ENCODE results near the gene NBL1.

The NBL1 gene

DNA sequence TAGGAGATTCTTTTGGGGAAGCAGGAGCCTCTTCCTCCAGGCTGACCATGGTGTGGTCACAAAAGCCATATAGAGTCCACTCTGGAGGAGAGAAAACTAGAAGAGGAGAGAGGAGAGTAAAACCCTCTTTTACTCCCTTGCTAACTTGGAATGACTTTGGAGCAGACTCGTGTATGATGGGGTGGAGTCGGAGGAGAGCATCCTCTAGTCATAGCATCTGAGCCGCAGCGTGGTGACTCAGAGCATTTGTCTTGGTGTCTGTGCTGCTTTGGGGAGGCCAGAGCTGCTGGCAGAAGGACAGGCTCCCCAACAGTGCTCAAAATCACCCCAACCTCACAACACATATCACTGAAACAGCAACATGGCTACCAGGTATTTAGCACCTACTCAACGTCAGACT lies 31.7 kb downstream of the NBL1 start (continued):
- TF ChIP-seq CSDC2 (CRISPR knock-in tag; IDR thresholded peaks at IDR 0.05) (no peak), SNAI2 (CRISPR knock-in tag; IDR thresholded peaks at IDR 0.05) (no peak), ZNF565 (CRISPR knock-in tag; conservative IDR thresholded peaks at IDR 0.05; ENCODE audit: low read depth) (no peak), ZC3H10 (CRISPR knock-in tag; IDR thresholded peaks at IDR 0.05) (no peak), BACH2 (CRISPR knock-in tag; IDR thresholded peaks at IDR 0.05; ENCODE audit: borderline replicate concordance) (no peak)

DNA sequence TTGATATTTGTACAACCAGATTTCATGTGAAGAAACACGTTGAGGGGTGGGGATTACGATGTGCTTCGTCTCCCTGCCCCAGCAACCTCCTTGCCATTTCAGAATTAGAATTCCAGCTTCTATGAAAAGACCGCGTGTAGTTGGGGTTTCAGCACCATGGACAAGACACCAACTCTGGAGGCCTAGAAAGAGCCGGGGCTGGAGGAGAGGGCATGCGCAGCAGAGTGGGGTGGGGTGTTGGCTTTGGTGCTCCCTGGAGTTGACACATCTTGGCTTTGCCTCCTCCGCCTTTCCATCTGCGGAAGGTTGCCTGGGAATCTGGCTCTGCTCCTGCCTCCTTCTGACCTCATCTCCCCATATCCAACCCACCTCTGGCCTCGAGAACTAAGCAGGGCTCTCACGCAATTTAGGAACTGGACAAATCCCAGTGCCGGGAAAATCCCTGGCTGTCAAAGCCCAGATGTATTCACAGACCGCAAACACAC lies 32.4 kb downstream of the NBL1 start:
- TF ChIP-seq ZNF8 (CRISPR knock-in tag; IDR thresholded peaks at IDR 0.05) (no peak), CSDC2 (CRISPR knock-in tag; IDR thresholded peaks at IDR 0.05) (no peak), TCF4 (CRISPR knock-in tag; IDR thresholded peaks at IDR 0.05; ENCODE audit: borderline replicate concordance) (no peak), ZFP3 (CRISPR knock-in tag; IDR thresholded peaks at IDR 0.05) (0 out of 2 replicates have a peak, but pooled peaks have one; percentile 29)
- TF ChIP-seq, protein P1, sequence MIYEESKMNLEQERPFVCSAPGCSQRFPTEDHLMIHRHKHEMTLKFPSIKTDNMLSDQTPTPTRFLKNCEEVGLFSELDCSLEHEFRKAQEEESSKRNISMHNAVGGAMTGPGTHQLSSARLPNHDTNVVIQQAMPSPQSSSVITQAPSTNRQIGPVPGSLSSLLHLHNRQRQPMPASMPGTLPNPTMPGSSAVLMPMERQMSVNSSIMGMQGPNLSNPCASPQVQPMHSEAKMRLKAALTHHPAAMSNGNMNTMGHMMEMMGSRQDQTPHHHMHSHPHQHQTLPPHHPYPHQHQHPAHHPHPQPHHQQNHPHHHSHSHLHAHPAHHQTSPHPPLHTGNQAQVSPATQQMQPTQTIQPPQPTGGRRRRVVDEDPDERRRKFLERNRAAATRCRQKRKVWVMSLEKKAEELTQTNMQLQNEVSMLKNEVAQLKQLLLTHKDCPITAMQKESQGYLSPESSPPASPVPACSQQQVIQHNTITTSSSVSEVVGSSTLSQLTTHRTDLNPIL (CRISPR knock-in tag; IDR thresholded peaks at IDR 0.05; ENCODE audit: low read depth): no peak
- TF ChIP-seq, protein P2, sequence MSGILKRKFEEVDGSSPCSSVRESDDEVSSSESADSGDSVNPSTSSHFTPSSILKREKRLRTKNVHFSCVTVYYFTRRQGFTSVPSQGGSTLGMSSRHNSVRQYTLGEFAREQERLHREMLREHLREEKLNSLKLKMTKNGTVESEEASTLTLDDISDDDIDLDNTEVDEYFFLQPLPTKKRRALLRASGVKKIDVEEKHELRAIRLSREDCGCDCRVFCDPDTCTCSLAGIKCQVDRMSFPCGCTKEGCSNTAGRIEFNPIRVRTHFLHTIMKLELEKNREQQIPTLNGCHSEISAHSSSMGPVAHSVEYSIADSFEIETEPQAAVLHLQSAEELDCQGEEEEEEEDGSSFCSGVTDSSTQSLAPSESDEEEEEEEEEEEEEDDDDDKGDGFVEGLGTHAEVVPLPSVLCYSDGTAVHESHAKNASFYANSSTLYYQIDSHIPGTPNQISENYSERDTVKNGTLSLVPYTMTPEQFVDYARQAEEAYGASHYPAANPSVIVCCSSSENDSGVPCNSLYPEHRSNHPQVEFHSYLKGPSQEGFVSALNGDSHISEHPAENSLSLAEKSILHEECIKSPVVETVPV (CRISPR knock-in tag; IDR thresholded peaks at IDR 0.05): no peak
- TF ChIP-seq, protein P3, sequence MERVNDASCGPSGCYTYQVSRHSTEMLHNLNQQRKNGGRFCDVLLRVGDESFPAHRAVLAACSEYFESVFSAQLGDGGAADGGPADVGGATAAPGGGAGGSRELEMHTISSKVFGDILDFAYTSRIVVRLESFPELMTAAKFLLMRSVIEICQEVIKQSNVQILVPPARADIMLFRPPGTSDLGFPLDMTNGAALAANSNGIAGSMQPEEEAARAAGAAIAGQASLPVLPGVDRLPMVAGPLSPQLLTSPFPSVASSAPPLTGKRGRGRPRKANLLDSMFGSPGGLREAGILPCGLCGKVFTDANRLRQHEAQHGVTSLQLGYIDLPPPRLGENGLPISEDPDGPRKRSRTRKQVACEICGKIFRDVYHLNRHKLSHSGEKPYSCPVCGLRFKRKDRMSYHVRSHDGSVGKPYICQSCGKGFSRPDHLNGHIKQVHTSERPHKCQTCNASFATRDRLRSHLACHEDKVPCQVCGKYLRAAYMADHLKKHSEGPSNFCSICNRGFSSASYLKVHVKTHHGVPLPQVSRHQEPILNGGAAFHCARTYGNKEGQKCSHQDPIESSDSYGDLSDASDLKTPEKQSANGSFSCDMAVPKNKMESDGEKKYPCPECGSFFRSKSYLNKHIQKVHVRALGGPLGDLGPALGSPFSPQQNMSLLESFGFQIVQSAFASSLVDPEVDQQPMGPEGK (CRISPR knock-in tag; IDR thresholded peaks at IDR 0.05; ENCODE audit: borderline replicate concordance): no peak
- TF ChIP-seq, protein P4, sequence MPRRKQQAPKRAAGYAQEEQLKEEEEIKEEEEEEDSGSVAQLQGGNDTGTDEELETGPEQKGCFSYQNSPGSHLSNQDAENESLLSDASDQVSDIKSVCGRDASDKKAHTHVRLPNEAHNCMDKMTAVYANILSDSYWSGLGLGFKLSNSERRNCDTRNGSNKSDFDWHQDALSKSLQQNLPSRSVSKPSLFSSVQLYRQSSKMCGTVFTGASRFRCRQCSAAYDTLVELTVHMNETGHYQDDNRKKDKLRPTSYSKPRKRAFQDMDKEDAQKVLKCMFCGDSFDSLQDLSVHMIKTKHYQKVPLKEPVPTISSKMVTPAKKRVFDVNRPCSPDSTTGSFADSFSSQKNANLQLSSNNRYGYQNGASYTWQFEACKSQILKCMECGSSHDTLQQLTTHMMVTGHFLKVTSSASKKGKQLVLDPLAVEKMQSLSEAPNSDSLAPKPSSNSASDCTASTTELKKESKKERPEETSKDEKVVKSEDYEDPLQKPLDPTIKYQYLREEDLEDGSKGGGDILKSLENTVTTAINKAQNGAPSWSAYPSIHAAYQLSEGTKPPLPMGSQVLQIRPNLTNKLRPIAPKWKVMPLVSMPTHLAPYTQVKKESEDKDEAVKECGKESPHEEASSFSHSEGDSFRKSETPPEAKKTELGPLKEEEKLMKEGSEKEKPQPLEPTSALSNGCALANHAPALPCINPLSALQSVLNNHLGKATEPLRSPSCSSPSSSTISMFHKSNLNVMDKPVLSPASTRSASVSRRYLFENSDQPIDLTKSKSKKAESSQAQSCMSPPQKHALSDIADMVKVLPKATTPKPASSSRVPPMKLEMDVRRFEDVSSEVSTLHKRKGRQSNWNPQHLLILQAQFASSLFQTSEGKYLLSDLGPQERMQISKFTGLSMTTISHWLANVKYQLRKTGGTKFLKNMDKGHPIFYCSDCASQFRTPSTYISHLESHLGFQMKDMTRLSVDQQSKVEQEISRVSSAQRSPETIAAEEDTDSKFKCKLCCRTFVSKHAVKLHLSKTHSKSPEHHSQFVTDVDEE (CRISPR knock-in tag; IDR thresholded peaks at IDR 0.05): no peak
- ATAC-seq: peak; percentile 48; the same call in 2 of the 3 replicates

DNA sequence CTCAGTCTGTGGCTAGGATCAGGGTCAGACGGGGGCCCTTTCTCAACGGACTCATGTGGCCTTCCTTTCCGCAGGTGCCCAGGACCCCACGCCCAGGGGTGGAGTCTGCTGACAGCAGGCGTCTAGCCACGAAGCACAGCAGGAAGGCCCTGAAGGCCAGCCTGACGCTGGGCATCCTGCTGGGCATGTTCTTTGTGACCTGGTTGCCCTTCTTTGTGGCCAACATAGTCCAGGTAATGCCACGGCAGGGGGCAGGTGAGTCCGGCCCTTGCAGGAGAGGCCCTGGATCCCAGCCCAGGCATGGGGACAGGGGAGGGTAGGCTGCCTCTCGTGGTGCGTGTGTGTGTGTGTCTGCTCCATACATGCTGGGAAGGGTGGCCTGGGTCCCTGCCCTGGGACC lies 34.4 kb downstream of the NBL1 start:
- TF ChIP-seq ZFP30 (CRISPR knock-in tag; IDR thresholded peaks at IDR 0.05) (no peak), ZFP3 (CRISPR knock-in tag; IDR thresholded peaks at IDR 0.05) (no peak), SNAI2 (CRISPR knock-in tag; IDR thresholded peaks at IDR 0.05) (no peak), ZNF8 (CRISPR knock-in tag; IDR thresholded peaks at IDR 0.05) (no peak), ARNTL (CRISPR knock-in tag; IDR thresholded peaks at IDR 0.05; ENCODE audit: borderline replicate concordance, low read depth) (no peak), PPARA (CRISPR knock-in tag; IDR thresholded peaks at IDR 0.05; ENCODE audit: borderline replicate concordance) (no peak), RARB (CRISPR knock-in tag; IDR thresholded peaks at IDR 0.05) (no peak), OSR1 (CRISPR knock-in tag; IDR thresholded peaks at IDR 0.05) (no peak), CSDC2 (CRISPR knock-in tag; IDR thresholded peaks at IDR 0.05) (no peak), ESRRG (CRISPR knock-in tag; IDR thresholded peaks at IDR 0.05) (no peak), ZNF565 (CRISPR knock-in tag; conservative IDR thresholded peaks at IDR 0.05; ENCODE audit: low read depth) (no peak), TOX (CRISPR knock-in tag; IDR thresholded peaks at IDR 0.05; ENCODE audit: borderline replicate concordance) (no peak), TCF4 (CRISPR knock-in tag; IDR thresholded peaks at IDR 0.05; ENCODE audit: borderline replicate concordance) (no peak), BACH2 (CRISPR knock-in tag; IDR thresholded peaks at IDR 0.05; ENCODE audit: borderline replicate concordance) (no peak)
- TF ChIP-seq, protein P3 (CRISPR knock-in tag; IDR thresholded peaks at IDR 0.05; ENCODE audit: borderline replicate concordance): no peak
- TF ChIP-seq, protein P1 (CRISPR knock-in tag; IDR thresholded peaks at IDR 0.05; ENCODE audit: low read depth): no peak
- TF ChIP-seq, protein P2 (CRISPR knock-in tag; IDR thresholded peaks at IDR 0.05): no peak
- no peak for ATAC-seq

Measured in SK-N-SH treated with all-trans-retinoic acid at 6 μM for 48 hours (cell line).